Inflammatory macrophage treated with lipopolysaccharide for 1 hour (primary cell): ENCODE data around the gene CMIP.

ENCODE experiments used
- DNase-seq, 2 donors: peaks; one replicate each; pipeline ENCODE4 v3.0.0-alpha.2; 2020 to 2022

Gene CMIP

DNA sequence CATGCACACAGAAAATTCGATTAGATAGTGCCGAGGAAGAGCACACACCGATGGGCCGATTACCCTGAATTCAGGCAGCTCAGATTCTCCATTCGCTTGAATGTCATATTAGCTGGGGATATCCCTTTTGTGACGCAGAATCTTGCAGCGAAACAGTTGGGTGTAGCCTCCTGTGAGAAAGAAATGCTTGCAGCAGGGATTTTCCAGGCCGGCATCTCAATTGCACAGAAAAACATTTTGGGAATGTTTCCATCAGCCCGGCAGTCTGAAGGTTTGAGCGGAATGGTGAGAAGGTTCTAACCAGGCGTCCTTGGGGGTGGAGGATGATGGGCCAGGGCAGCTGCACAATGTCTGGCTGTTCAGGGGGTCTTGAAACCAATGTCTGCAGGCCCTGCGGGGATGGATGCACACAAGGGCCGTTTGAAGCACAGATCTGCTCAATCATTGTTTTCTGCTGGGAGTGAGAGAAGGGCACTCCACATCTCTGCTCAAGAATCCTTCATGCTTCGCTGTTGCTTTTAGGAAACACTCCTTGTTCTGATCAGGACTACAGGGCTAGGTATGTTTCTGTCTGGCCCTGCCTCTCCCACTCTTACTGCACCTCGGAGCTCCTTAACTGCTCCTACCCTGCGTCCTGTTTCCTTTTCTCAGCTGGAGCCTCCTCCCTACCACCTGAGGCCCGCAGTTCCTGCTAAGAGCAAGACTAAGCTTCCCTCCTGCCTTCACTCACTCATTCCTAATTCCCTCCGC is 94.6 kb downstream of the CMIP start:
- no peak for DNase-seq

DNA sequence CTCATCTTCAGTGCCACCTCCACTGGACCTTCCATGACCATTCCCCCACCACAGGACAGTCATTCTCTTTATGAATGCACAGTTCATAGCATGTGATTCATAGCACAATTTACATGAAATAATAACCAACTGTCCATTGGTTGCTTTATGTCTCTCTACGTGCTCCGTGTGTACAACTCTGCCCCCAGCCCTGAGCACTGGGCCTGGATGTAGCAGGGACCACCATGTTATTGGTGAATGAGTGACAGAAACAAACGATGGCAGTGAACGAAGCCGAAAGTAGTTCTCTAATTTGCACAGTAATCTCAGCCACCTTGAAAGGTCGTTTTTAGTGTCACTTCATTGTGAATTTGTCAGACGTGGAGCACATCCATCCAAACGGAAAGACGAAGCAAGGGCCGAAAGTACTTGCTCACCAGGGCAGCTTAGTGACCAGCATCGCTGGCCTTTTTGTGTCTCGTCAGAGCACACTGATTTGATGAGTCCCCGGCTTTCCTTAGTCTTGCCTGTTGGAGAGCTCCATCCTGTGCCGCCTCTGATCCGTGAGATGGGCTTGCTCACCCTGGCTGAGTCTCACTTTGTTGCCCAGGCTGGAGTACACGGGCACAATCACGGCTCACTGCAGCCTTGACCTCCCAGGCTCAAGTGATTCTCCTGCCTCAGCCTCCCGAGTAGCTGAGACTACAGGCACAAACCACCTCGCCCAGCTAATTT is 95.3 kb downstream of the CMIP start:
- DNase-seq: no peak

DNA sequence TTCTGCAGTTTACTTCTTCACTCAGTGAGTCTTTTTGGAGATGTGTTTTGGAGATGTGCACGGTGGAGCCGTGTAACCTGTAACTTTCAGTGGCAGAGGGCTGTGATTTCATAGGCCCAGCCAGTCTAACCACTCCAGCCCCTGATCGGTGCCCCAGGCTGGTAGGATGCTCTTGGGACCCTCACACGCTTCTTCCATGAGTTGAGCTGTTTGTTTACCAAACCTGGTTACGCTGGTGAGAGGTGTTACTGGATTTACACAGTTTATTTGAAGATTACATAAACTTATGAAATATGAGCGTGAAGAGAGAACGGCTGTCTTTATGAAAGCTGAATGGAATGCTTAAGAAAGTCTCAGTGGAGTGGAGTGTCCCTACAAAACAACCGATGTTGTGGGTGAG is 96.7 kb downstream of the CMIP start:
- no peak for DNase-seq

- no peak for DNase-seq
These were observed 98.3 kb downstream of the CMIP start for GRCh38 chr16:81542609-81543570.

DNA sequence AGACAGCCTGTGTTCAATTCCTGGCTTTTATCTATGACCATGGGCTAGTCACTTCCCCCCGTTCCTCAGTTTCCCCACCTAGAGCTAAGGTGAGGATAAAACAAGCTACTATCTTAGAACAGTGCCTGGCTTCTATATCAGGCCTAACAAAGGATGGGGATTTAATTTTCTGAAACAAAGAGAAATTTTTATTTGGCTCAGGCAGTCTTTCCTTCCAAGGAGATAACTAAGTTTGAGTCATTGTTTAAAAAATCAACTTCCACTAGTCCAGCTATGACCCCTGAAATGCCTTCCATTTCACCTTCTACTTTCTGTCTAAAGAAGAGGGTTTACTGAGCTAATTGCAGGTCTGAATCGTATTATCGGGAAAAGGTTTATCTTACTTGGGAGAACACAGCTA is 99.0 kb downstream of the CMIP start:
- DNase-seq: no peak

GRCh38 chr16:81544261-81544660 is 99.7 kb downstream of the CMIP start:
- peak in 1 of 2 donors; percentile 8 for DNase-seq

DNA sequence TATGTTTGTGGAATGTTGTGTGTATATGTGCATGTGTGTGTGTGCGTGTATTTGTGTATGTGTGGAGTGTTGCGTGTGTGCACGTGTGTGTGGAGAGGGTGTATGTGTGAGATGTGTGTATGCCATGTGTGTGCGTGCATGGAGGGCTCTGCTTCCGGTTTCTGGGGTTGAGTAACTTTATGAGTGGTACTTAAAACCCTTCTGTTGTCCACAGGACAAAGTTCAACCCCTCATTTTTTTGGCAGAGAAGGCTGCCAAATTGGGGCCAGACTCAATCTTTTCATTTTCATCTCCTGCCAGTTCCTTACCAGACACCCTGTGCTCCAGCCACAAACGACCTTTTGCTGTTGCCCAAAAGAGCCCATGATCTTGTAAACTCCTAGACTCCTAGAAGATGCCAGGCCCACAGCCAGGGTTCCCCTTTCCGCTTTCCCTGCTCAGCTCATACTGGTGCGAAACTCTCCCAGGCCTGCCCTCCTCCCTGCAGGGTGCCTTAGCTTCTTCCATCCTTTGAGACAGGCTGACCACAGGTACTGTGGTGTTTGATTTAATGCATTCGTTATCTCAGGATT is 100.2 kb downstream of the CMIP start:
- DNase-seq: no peak

DNA sequence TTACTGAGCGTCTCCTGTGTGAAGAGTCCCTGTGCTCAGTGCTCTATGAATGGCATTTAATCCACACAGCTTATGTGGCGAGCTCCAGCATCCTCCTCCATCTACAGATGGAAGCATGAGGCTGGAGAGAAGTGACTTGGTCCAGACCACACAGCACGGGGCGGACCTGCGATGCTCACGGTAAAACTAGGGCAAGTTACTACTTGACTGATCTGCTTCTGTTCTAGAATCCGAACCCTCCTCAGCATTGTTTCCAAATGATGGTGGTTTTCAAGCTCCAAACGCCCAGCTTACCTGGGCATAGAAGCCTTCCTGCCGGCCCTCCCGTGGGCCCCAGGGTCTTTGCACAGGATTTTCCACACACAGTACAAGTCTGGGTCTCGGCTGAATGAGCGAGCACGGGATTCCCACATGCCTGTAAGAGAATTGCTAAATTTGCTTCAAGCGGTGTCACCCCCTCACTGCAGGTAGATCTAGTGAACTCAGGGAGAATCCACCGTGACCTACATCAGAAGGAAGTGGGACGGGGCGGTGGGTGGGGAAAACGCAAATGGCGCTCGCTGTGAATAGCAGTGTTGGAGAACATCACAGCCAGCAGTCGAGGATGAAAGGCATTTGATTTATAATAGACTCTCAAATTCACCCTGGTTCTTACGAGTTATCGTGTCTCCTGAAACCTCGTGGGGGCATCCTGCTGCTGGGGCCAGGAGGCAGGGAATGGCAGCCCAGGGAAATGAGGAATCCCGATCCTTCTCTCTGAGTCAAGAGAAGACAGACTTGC is 101.1 kb downstream of the CMIP start:
- no peak for DNase-seq

GRCh38 chr16:81546781-81547180 is 102.2 kb downstream of the CMIP start:
- no peak for DNase-seq

GRCh38 chr16:81547194-81547938 is 102.8 kb downstream of the CMIP start:
- DNase-seq: peak; percentile 28 to 49

GRCh38 chr16:81547939-81548216 is 103.3 kb downstream of the CMIP start:
- DNase-seq: no peak

DNA sequence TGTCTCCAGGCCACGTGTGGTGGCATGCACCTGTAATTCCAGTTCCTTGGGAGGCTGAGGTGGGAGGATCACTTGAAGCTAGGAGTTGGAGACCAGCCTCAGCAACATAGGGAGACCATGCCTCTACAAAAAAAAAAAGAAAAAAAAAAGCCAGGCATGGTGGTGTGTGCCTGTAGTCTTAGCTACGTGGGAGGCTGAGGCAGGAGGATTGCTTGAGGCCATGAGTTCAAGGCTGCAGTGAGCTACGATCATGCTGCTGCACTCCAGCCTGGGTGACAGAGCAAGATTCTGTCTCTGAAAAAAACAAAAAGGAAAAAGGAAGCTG is 103.9 kb downstream of the CMIP start:
- DNase-seq: no peak

DNA sequence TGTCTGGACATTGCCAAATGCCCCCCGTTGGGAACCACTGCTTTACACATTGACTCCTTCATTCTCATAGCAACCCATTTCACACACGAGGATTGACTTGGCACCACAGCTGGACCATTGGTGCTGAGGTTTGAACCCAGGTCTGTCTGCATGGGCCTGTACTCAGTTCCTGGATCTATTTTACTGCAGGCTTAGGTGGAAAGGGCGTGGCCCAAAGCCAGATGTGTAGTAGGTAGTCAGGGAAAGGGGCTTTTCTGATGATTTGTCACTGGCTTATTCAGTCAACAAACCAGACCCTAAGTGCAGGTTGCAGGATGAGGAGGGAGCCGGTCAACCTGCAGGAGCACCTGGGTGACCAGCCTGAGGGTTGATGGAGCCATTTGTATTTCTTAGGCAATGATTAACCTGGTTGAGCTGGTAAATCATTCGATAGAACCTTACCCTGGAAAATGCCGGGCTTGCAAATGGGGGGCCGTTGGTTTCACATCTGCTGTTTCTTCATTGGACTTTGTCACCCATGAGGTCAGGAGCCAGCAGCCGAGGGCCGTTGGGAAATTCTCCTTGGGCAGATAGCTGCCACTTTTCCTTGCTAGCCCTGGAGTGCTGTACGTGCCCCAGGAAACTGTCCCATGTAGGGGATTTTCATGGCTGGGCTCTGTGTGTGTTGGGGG is 104.4 kb downstream of the CMIP start:
- DNase-seq: peak; percentile 49 to 57

GRCh38 chr16:81549547-81550431 is 105.2 kb downstream of the CMIP start:
- no peak for DNase-seq

DNA sequence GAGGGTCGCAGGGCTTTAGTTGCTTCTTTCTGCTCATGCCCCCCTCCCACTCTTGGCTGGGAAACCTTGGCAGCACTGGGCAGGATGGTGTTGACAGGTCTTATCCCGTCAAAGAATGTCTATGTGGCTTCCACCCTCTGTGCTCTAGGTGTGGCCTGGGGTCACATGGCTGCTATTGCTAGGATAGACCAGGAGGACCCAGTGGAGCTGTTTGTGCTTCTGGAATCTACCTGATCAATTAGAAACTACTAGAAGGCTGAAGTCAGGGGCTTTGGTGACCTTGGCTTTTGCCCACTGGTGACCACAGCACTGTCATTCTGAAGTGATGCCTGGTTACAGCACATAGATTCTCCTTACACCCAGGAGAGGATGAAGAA is 105.8 kb downstream of the CMIP start:
- DNase-seq: no peak

DNA sequence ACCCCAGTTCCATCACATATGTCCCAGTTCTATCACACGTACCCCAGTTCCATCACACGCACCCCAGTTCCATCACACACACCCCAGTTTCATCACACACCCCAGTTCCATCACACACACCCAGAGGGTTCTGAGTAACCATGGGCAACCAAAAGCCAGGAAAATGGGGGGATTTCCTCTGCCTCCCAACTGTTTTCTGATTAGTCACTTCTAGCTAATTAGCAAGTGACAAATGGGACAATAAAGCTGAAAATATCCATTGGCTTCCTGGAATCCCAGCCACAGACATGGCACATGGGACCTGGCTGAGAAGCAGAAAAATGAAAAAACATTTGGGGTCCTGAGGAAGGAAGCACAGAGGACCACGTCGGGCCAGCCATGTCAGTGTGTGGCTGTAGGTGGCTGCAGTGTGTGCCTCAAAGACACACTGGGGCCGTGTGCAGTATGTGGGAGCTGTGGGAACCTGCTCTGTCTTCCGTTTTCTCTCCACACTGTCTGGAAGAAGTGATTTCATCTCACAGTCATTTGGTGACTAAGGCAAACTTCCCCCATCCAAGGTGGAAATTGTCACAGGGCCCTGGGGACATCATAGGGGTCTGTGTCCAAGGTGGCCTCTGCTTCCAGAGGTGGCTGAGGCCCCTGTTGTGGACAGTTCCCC is 106.7 kb downstream of the CMIP start:
- peak; percentile 72 to 91 for DNase-seq

- no peak for DNase-seq
These were observed 107.3 kb downstream of the CMIP start for GRCh38 chr16:81551821-81552304.

- DNase-seq: no peak
These were observed 108.1 kb downstream of the CMIP start for GRCh38 chr16:81552743-81553079.

GRCh38 chr16:81553080-81553813 is 108.6 kb downstream of the CMIP start:
- DNase-seq: no peak
